Measurements from ENCODE around the gene LDHB.

The LDHB gene

DNA sequence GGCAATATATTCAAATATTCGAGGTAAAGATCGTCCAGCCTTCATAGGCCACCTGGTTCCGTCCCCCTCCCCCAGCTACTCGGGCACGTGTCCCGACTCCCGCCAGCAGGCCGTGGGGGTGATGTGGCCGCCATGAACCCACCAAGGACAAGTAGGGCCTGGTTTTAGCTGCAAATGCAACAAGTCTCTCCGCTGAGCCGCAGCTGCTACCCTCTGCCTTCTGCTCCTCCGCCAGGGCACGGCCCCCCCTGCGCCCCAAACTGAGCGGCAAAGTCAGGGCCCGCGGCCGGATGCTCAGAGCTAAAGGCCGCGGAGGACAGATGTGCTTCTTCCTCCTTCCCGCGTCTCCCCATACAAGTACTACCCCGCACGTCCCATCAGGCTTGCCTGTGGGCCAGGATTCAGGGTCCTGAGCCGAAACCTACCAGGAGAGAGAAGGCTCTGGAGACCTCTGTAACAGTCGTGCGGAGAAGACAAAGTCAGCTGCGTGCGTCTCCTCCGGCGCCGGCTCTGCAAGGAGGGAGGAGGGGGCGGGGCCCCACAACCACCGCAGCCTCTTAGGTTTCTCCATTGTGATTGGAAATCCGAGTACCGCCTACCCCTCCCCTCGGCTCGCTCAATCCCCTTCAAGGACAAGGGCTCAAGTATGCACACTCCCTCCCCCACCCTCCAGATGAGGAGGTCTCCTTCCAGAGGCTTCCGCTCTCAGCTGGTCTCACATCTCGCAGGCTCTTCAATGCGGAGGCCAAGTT lies at the start of gene LDHB:
TSS of gene LDHB (minus strand) at position 517 of the 752 bp plus-strand sequence. CDS start 3,171 bp downstream, outside the sequence.
- TF ChIP-seq, protein P1, sequence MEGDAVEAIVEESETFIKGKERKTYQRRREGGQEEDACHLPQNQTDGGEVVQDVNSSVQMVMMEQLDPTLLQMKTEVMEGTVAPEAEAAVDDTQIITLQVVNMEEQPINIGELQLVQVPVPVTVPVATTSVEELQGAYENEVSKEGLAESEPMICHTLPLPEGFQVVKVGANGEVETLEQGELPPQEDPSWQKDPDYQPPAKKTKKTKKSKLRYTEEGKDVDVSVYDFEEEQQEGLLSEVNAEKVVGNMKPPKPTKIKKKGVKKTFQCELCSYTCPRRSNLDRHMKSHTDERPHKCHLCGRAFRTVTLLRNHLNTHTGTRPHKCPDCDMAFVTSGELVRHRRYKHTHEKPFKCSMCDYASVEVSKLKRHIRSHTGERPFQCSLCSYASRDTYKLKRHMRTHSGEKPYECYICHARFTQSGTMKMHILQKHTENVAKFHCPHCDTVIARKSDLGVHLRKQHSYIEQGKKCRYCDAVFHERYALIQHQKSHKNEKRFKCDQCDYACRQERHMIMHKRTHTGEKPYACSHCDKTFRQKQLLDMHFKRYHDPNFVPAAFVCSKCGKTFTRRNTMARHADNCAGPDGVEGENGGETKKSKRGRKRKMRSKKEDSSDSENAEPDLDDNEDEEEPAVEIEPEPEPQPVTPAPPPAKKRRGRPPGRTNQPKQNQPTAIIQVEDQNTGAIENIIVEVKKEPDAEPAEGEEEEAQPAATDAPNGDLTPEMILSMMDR (IDR thresholded peaks at IDR 0.05) = no peak
- TF ChIP-seq ZFX (IDR thresholded peaks at IDR 0.05; ENCODE audit: borderline replicate concordance) = no peak
- H3K27ac ChIP-seq = peak within 1 kb of the TSS; percentile 83

DNA sequence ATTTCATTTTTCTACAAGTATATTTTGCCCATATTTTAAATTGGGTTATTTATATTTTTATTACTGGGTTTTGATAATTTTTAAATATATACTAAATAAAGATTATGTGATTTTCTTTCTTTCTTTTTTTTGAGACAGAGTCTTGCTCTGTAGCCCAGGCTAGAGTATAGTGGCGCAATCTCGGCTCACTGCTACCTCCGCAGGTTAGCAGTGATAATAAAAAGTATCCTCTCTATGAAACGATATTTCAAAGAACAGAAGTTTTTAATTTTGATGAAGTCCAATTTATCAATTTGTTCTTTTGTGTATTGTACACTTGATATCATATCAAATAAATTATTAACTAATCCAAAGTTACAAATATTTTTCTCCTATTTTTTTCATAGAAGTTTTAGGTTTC lies 47.2 kb upstream of the LDHB start:
- no peak for TF ChIP-seq ZFX (IDR thresholded peaks at IDR 0.05; ENCODE audit: borderline replicate concordance)
- TF ChIP-seq, protein P1 (IDR thresholded peaks at IDR 0.05) = no peak
- no peak overlapping the region for H3K27ac ChIP-seq

DNA sequence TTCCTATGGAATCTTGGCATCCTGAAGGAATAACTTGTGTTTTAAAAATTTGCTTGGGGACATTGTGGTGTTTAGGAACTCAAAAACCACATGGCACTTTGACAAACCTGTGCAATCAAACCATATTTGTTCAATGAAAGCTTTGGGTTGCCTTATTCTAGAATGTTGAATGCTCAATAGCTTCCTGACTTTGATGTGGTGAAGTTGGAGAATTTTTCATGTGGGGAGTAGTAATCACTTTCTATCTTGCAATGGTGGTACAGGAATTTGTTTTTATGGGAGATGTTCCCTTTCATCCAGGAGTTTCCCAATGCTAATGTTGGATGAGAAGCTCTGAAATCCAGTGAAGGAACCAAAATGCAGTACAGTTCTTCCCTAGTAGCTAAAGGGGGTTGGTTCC lies 42.2 kb upstream of the LDHB start:
- H3K27ac ChIP-seq = no peak overlapping the region
- no peak for TF ChIP-seq ZFX (IDR thresholded peaks at IDR 0.05; ENCODE audit: borderline replicate concordance)
- TF ChIP-seq, protein P1 (IDR thresholded peaks at IDR 0.05) = no peak

DNA sequence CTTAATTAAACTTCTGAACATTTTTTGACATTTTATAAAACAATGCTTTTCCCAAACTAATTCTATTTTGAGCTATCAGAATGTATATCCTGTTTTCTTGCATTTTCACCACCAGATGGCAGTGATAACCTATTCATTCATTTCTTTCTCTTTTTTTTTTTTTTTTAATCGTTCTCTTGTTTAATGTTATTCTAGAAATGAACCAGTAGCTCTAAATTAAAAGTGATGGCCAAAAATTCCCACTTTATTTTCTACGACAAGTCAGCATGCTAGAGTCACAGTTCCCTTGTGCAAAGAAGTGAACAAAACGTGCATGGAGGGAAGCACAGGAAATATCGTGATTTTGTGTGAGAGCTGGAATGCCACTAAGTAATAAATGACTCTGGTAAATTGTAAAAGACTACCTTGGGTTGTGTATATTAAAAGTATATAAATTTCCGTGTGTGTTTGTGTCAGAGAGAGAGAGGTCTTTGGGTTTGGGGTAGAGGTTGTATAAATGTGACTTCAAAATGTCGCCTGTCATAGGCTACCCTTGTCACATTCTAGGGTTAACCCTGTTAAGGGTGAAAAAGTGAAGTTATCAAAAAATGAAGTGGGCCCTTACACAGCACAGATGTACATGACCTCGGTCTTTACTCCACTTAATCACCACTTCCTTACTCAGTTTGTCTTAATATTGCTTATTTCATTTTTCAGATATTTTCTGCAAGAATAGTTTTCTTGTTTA lies 40.4 kb upstream of the LDHB start:
- no peak overlapping the region for H3K27ac ChIP-seq
- no peak for TF ChIP-seq ZFX (IDR thresholded peaks at IDR 0.05; ENCODE audit: borderline replicate concordance)
- TF ChIP-seq, protein P1 (IDR thresholded peaks at IDR 0.05) = peak; percentile 81

DNA sequence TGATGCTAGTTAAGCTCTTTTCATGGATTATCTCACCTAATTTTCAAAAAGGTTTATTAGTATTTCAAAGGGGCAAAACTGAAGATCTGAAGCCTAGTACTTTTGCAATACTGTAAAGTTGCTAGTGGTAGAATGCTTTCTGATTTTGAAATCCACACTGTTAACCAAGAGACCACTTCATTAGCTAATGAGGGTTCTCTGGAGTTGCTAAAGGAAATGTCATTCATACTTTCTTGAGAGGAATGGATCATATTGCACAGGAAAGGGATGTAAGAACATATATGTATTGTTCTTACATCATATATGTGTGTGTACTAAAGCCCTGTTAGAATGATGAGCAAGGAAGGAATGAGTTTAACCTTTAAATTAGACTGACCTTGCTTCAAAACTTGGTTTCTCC lies 39.0 kb upstream of the LDHB start:
- TF ChIP-seq, protein P1 (IDR thresholded peaks at IDR 0.05) = no peak
- TF ChIP-seq ZFX (IDR thresholded peaks at IDR 0.05; ENCODE audit: borderline replicate concordance) = no peak

DNA sequence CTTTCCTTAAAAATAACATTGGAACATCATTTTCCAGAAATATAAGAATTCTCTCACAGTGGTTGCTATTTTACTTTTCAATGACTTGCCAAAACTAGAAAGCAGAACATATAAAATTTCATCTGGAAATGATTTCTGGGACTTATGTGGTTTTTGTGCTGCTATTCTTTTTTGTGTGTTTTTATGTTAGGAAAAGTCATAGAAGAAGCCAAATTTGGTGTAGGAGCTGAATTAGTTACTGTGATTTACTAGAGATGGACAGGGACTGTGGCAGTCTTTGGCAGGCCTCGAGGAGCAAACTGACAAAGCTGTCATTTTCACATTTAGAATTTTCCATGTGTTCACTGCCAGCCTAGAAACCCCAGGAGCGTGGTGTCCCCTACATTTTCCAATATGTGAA lies 38.3 kb upstream of the LDHB start:
- TF ChIP-seq ZFX (IDR thresholded peaks at IDR 0.05; ENCODE audit: borderline replicate concordance) = no peak
- TF ChIP-seq, protein P1 (IDR thresholded peaks at IDR 0.05) = no peak
- H3K27ac ChIP-seq = no peak overlapping the region

More for the DNA sequence above, 39.0 kb upstream of the LDHB start:
- no peak overlapping the region for H3K27ac ChIP-seq

DNA sequence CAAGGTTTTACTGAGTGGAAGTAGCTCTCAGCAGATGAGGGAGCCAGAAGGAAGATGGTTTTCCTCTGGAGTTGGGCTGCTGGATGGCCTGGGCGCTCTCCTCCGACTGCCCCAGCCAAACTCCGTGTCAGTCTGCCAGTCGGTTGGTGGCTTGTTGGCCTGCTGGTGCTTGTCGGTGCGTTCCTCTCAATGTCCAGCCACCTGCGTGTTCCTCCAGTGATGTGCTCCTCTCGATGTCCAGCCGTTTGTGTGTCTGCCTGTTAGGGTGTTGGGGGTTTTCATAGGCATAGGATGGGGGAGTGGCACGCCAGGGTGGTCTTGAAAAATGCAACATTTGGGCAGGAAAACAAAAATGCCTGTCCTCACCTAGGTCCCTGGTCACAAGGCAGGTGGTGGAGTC lies 37.0 kb upstream of the LDHB start:
- no peak for TF ChIP-seq ZFX (IDR thresholded peaks at IDR 0.05; ENCODE audit: borderline replicate concordance)
- TF ChIP-seq, protein P1 (IDR thresholded peaks at IDR 0.05) = no peak
- no peak overlapping the region for H3K27ac ChIP-seq

Measured in 22Rv1 (cell line).